HEK293 (cell line): ENCODE measurements around the gene RELT.

ENCODE experiments used
- CTCF ChIA-PET: fragments of 350-600 bp; formaldehyde crosslinking; extraction: SDS; loops from one replicate; lab custom pipeline; 2021; ENCODE audit warnings: antibody characterized with exemption; lab: Yijun Ruan, JAX
- POLR2A ChIA-PET: fragments of 300-600 bp; formaldehyde crosslinking; extraction: SDS; loops from one replicate; lab custom pipeline; 2020; ENCODE audit warnings: antibody characterized with exemption, inconsistent platforms; lab: Yijun Ruan, JAX
- H3K27ac ChIP-seq: fragments of 200-500 bp; sonication (Bioruptor generic); 2 replicates; pipeline ENCODE4 v1.5.1; 2014; ENCODE audit warnings: low read depth, low read length, control low read depth, inconsistent platforms; ENCODE audit errors: extremely low read depth
- H3K36me3 ChIP-seq, 2 experiments: fragments of 200-500 bp in 1 of 2; sonication (Bioruptor generic) in 1 of 2; 1 replicate in 1 of 2; 2 replicates in 1 of 2; pipeline ENCODE4 v1.5.1; 2014 to 2017; ENCODE audit warnings: inconsistent platforms in 2 of 2, low read length in 2 of 2; ENCODE audit not compliant: control insufficient read depth in 2 of 2, insufficient read depth in 1 of 2
- H3K4me1 ChIP-seq: fragments of 200-500 bp; sonication (Bioruptor generic); 2 replicates; pipeline ENCODE4 v1.5.1; 2014; ENCODE audit warnings: mild to moderate bottlenecking, low read length, inconsistent platforms; ENCODE audit not compliant: control insufficient read depth, insufficient read depth
- H3K4me3 ChIP-seq: 2 replicates; pipeline ENCODE4 v1.5.1; 2011; ENCODE audit warnings: low read depth, mild to moderate bottlenecking, control low read depth, low read length, moderate library complexity
- H3K9me3 ChIP-seq: fragments of 200-500 bp; sonication (Bioruptor generic); 2 replicates; pipeline ENCODE4 v1.5.1; 2014; ENCODE audit warnings: low read depth, low read length, inconsistent platforms; ENCODE audit not compliant: control insufficient read depth, insufficient read depth
- GLIS2 ChIP-seq: fragments of 450-650 bp; formaldehyde crosslinking; IDR thresholded peaks from 2 replicates; pipeline ENCODE4 v1.5.1; 2016; ENCODE audit warnings: missing biosample characterization, missing genetic modification characterization
- KLF1 ChIP-seq: fragments of 450-650 bp; formaldehyde crosslinking; IDR thresholded peaks from 2 replicates; pipeline ENCODE4 v1.5.1; 2016; ENCODE audit warnings: missing biosample characterization, missing genetic modification characterization
- KLF10 ChIP-seq: fragments of 450-650 bp; IDR thresholded peaks from 2 replicates; pipeline ENCODE4 v1.5.1; 2018; ENCODE audit warnings: missing biosample characterization, mild to moderate bottlenecking, missing genetic modification characterization
- MYNN ChIP-seq: fragments of 450-650 bp; formaldehyde crosslinking; IDR thresholded peaks from 2 replicates; pipeline ENCODE4 v1.5.1; 2016; ENCODE audit warnings: missing biosample characterization, missing genetic modification characterization, borderline replicate concordance
- ZBTB48 ChIP-seq: fragments of 450-650 bp; formaldehyde crosslinking; IDR thresholded peaks from 2 replicates; pipeline ENCODE4 v1.5.1; 2016; ENCODE audit warnings: missing biosample characterization, missing genetic modification characterization
- ZBTB8A ChIP-seq: fragments of 450-650 bp; formaldehyde crosslinking; IDR thresholded peaks from 2 replicates; pipeline ENCODE4 v1.5.1; 2016; ENCODE audit warnings: missing biosample characterization, missing genetic modification characterization
- ZIC2 ChIP-seq: fragments of 450-650 bp; formaldehyde crosslinking; IDR thresholded peaks from 2 replicates; pipeline ENCODE4 v1.5.1; 2016; ENCODE audit warnings: missing biosample characterization, missing genetic modification characterization
- ZNF132 ChIP-seq: fragments of 450-650 bp; formaldehyde crosslinking; IDR thresholded peaks from 2 replicates; pipeline ENCODE4 v1.5.1; 2017; ENCODE audit warnings: missing biosample characterization, missing genetic modification characterization, borderline replicate concordance
- ZNF133 ChIP-seq: fragments of 450-650 bp; formaldehyde crosslinking; IDR thresholded peaks from 2 replicates; pipeline ENCODE4 v1.5.1; 2016; ENCODE audit warnings: missing biosample characterization, missing genetic modification characterization
- ZNF311 ChIP-seq: fragments of 450-650 bp; formaldehyde crosslinking; IDR thresholded peaks from 2 replicates; pipeline ENCODE4 v1.5.1; 2017; ENCODE audit warnings: missing biosample characterization, missing genetic modification characterization, borderline replicate concordance
- ZNF404 ChIP-seq: fragments of 450-650 bp; formaldehyde crosslinking; IDR thresholded peaks from 2 replicates; pipeline ENCODE4 v1.5.1; 2017; ENCODE audit warnings: missing biosample characterization, missing genetic modification characterization
- ZNF600 ChIP-seq: fragments of 450-650 bp; formaldehyde crosslinking; IDR thresholded peaks from 2 replicates; pipeline ENCODE4 v1.5.1; 2016; ENCODE audit warnings: missing biosample characterization, missing genetic modification characterization
- ZNF747 ChIP-seq: fragments of 450-650 bp; formaldehyde crosslinking; IDR thresholded peaks from 2 replicates; pipeline ENCODE4 v1.5.1; 2016; ENCODE audit warnings: missing biosample characterization, missing genetic modification characterization
- ZNF777 ChIP-seq: fragments of 450-650 bp; formaldehyde crosslinking; IDR thresholded peaks from 2 replicates; pipeline ENCODE4 v1.5.1; 2017; ENCODE audit warnings: missing biosample characterization, missing genetic modification characterization, borderline replicate concordance
- ZNF837 ChIP-seq: fragments of 450-650 bp; formaldehyde crosslinking; IDR thresholded peaks from 2 replicates; pipeline ENCODE4 v1.5.1; 2016; ENCODE audit warnings: missing biosample characterization, missing genetic modification characterization
- ZNF843 ChIP-seq: fragments of 450-650 bp; formaldehyde crosslinking; IDR thresholded peaks from 2 replicates; pipeline ENCODE4 v1.5.1; 2016; ENCODE audit warnings: missing biosample characterization, missing genetic modification characterization
- TF ChIP-seq, protein P1 (sequence below): fragments of 450-650 bp; formaldehyde crosslinking; IDR thresholded peaks from 2 replicates; pipeline ENCODE4 v1.5.1; 2016; ENCODE audit warnings: missing biosample characterization, missing genetic modification characterization
- TF ChIP-seq, protein P2 (sequence below): fragments of 450-650 bp; formaldehyde crosslinking; IDR thresholded peaks from 2 replicates; pipeline ENCODE4 v1.5.1; 2016; ENCODE audit warnings: missing biosample characterization, missing genetic modification characterization
- TF ChIP-seq, protein P3 (sequence below): fragments of 450-650 bp; formaldehyde crosslinking; IDR thresholded peaks from 2 replicates; pipeline ENCODE4 v1.5.1; 2017; ENCODE audit warnings: missing biosample characterization, missing genetic modification characterization

The RELT gene

GRCh38 chr11:73382747-73383146 lies 6.5 kb downstream of the RELT start:
- peak; percentile 70 for TF ChIP-seq KLF1 (tag by site-specific recombination)
- no peak for TF ChIP-seq ZNF747 (tag by site-specific recombination)
- no peak for TF ChIP-seq ZNF311
- TF ChIP-seq, protein P1, sequence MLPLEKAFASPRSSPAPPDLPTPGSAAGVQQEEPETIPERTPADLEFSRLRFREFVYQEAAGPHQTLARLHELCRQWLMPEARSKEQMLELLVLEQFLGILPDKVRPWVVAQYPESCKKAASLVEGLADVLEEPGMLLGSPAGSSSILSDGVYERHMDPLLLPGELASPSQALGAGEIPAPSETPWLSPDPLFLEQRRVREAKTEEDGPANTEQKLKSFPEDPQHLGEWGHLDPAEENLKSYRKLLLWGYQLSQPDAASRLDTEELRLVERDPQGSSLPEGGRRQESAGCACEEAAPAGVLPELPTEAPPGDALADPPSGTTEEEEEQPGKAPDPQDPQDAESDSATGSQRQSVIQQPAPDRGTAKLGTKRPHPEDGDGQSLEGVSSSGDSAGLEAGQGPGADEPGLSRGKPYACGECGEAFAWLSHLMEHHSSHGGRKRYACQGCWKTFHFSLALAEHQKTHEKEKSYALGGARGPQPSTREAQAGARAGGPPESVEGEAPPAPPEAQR (tag by site-specific recombination), result no peak
- no peak for TF ChIP-seq MYNN (tag by site-specific recombination)
- CTCF ChIA-PET, result interaction anchor here (0.6 to 8.4 kb wide), 6 partner anchors 11 to 323 kb away, joined by 3 to 61 read pairs (median 6); no protein-coding TSS in a partner anchor
- Histone ChIP-seq H3K4me1 (peaks cover 11% of the 10 kb centered on the region; the same call in 1 of the 2 replicates), H3K9me3 (no peaks in the 10 kb centered on the region), H3K36me3 (peaks cover 0 to 3% of the 10 kb centered on the region in 2 experiments; a peak in 1 of 3 replicates), H3K4me3 (no peak overlapping the region), H3K27ac (no peak overlapping the region)
- POLR2A ChIA-PET, result no interaction called here

GRCh38 chr11:73383249-73384124 lies 7.3 kb downstream of the RELT start:
- TF ChIP-seq ZNF132 (tag by site-specific recombination) (no peak), ZBTB48 (tag by site-specific recombination) (no peak), ZNF133 (no peak), KLF10 (tag by site-specific recombination) (no peak), ZNF600 (tag by site-specific recombination) (no peak), ZIC2 (tag by site-specific recombination) (peak; percentile 87), ZNF837 (tag by site-specific recombination) (no peak), ZNF777 (tag by site-specific recombination) (no peak), GLIS2 (tag by site-specific recombination) (peak; percentile 15; the same call in 1 of the 2 replicates)
- TF ChIP-seq, protein P2, sequence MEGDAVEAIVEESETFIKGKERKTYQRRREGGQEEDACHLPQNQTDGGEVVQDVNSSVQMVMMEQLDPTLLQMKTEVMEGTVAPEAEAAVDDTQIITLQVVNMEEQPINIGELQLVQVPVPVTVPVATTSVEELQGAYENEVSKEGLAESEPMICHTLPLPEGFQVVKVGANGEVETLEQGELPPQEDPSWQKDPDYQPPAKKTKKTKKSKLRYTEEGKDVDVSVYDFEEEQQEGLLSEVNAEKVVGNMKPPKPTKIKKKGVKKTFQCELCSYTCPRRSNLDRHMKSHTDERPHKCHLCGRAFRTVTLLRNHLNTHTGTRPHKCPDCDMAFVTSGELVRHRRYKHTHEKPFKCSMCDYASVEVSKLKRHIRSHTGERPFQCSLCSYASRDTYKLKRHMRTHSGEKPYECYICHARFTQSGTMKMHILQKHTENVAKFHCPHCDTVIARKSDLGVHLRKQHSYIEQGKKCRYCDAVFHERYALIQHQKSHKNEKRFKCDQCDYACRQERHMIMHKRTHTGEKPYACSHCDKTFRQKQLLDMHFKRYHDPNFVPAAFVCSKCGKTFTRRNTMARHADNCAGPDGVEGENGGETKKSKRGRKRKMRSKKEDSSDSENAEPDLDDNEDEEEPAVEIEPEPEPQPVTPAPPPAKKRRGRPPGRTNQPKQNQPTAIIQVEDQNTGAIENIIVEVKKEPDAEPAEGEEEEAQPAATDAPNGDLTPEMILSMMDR, result no peak
- TF ChIP-seq, protein P3, sequence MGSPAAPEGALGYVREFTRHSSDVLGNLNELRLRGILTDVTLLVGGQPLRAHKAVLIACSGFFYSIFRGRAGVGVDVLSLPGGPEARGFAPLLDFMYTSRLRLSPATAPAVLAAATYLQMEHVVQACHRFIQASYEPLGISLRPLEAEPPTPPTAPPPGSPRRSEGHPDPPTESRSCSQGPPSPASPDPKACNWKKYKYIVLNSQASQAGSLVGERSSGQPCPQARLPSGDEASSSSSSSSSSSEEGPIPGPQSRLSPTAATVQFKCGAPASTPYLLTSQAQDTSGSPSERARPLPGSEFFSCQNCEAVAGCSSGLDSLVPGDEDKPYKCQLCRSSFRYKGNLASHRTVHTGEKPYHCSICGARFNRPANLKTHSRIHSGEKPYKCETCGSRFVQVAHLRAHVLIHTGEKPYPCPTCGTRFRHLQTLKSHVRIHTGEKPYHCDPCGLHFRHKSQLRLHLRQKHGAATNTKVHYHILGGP, result no peak
- TF ChIP-seq, all 188 proteins: peak for 2
- ChIA-PET POLR2A (interaction anchor here (0.5 kb wide), 1 partner anchor 261 kb away, joined by 5 read pairs; no protein-coding TSS in a partner anchor), CTCF (interaction anchor here (1.1 to 8.4 kb wide), 5 partner anchors 10 to 94 kb away, joined by 4 to 61 read pairs (median 6); no protein-coding TSS in a partner anchor)
- Histone ChIP-seq H3K9me3 (no peaks in the 10 kb centered on the region), H3K36me3 (peaks cover 0 to 3% of the 10 kb centered on the region in 2 experiments; a peak in 1 of 3 replicates), H3K4me1 (peaks cover 11% of the 10 kb centered on the region; the same call in 1 of the 2 replicates), H3K4me3 (no peak overlapping the region), H3K27ac (no peak overlapping the region)

GRCh38 chr11:73384125-73384441 lies 7.9 kb downstream of the RELT start:
- ChIA-PET CTCF (interaction anchor here (0.7 to 8.4 kb wide), 4 partner anchors 9 to 131 kb away, joined by 3 to 61 read pairs (median 5); no protein-coding TSS in a partner anchor), POLR2A (no interaction called here)
- peaks cover 11% of the 10 kb centered on the region; the same call in 1 of the 2 replicates for H3K4me1 ChIP-seq
- H3K4me3 ChIP-seq, result no peak overlapping the region
- TF ChIP-seq ZBTB8A (tag by site-specific recombination) (no peak), KLF1 (tag by site-specific recombination) (peak; percentile 24; the same call in 1 of the 2 replicates), ZNF843 (no peak), ZIC2 (tag by site-specific recombination) (peak; percentile 4; the same call in 1 of the 2 replicates), ZNF404 (tag by site-specific recombination) (no peak)
- peaks cover 0 to 3% of the 10 kb centered on the region in 2 experiments; a peak in 1 of 3 replicates for H3K36me3 ChIP-seq
- H3K27ac ChIP-seq, result no peak overlapping the region
- no peaks in the 10 kb centered on the region for H3K9me3 ChIP-seq
